Breast epithelium (tissue), 4 donors: ENCODE results near the gene BHMT. TPM values are rescaled to one million over a fixed set of nuclear protein-coding genes. Genes with fewer than 3 reads are reported as not detected.
"Not testable (repeated sequence)": the region's sequence is repeated elsewhere in the genome, so short reads cannot be mapped to it uniquely, and the experiment has no call there.

ENCODE experiments used
- DNase-seq, 2 donors: peaks; one replicate each; pipeline ENCODE4 v3.0.0-alpha.2; 2019; ENCODE audit warnings: low spot score in 2 of 2
- H3K27ac ChIP-seq, 2 donors: fragments of 200-600 bp; sonication (generic) in 1 of 2; one replicate each; pipeline ENCODE4 v1.5.1; 2016 to 2019; ENCODE audit warnings: mild to moderate bottlenecking in 1 of 2
- H3K27me3 ChIP-seq, 2 donors: fragments of 200-600 bp; sonication (generic) in 1 of 2; one replicate each; pipeline versions ENCODE4 v1.5.1 to v1.6.0; 2017 to 2019; ENCODE audit warnings: control low read depth in 1 of 2, mild to moderate bottlenecking in 1 of 2
- H3K36me3 ChIP-seq: fragments of 200-600 bp; one replicate; pipeline ENCODE4 v1.5.1; 2019
- H3K4me1 ChIP-seq, 2 donors: fragments of 200-600 bp; sonication (generic); one replicate each; pipeline ENCODE4 v1.5.1; 2016 to 2019; ENCODE audit warnings: control low read depth in 1 of 2
- H3K4me3 ChIP-seq, 3 donors: fragments of 200-600 bp; sonication (generic); 1 replicate in 2 of 3; 2 replicates in 1 of 3; pipeline ENCODE4 v1.5.1; 2016 to 2019; ENCODE audit warnings: mild to moderate bottlenecking in 3 of 3, moderate library complexity in 2 of 3
- H3K9me3 ChIP-seq, 2 donors: fragments of 200-600 bp; sonication (generic) in 1 of 2; one replicate each; pipeline ENCODE4 v1.5.1; 2016 to 2019; ENCODE audit warnings: control low read depth in 1 of 2
- CTCF ChIP-seq, 3 donors: fragments of 450-650 bp; IDR thresholded peaks; one replicate each; pipeline ENCODE4 v1.5.1; 2016 to 2017; ENCODE audit warnings: antibody characterized with exemption in 3 of 3, mild to moderate bottlenecking in 3 of 3, moderate library complexity in 3 of 3
- POLR2A ChIP-seq: fragments of 450-650 bp; IDR thresholded peaks from one replicate; pipeline ENCODE4 v1.6.1; 2016; ENCODE audit warnings: antibody characterized with exemption, mild to moderate bottlenecking, moderate library complexity
- POLR2AphosphoS5 ChIP-seq, 3 donors: sonication (generic); formaldehyde crosslinking; IDR thresholded peaks; one replicate each; pipeline ENCODE4 v1.6.1; 2017; ENCODE audit warnings: antibody characterized with exemption in 3 of 3
- intact Hi-C: fragments of 100-400 bp; cut with DNase I; formaldehyde crosslinking; loops from one replicate; pipeline ENCODE4 v1.15.1; 2023; ENCODE audit warnings: low total_unique reads
- total RNA-seq, 3 donors: library from RNA; depleted of rRNA; stranded (reverse); fragments of >200 nt; gene quantifications; one replicate each; pipeline ENCODE4 v1.1.0, GENCODE V29; 2016

The BHMT gene
- total RNA-seq, 3 donors from 2014 or later: 0.98 to 1.8 TPM; not detected in 1

GRCh38 chr5:79149433-79149832 lies 37.8 kb downstream of the BHMT start:
- H3K27ac ChIP-seq: no peak overlapping the region
- no peaks in the 10 kb centered on the region for H3K9me3 ChIP-seq
- H3K4me3 ChIP-seq: no peak overlapping the region
- H3K4me1 ChIP-seq: no peaks in the 10 kb centered on the region
- no peak for TF ChIP-seq CTCF (IDR thresholded peaks at IDR 0.05)
- no peak for TF ChIP-seq POLR2AphosphoS5 (IDR thresholded peaks at IDR 0.05)
- TF ChIP-seq POLR2A: no peak
- DNase-seq: no peak
- H3K36me3 ChIP-seq: no peaks in the 10 kb centered on the region
- H3K27me3 ChIP-seq: no peaks in the 10 kb centered on the region
- intact Hi-C loops: no loop called here

DNA sequence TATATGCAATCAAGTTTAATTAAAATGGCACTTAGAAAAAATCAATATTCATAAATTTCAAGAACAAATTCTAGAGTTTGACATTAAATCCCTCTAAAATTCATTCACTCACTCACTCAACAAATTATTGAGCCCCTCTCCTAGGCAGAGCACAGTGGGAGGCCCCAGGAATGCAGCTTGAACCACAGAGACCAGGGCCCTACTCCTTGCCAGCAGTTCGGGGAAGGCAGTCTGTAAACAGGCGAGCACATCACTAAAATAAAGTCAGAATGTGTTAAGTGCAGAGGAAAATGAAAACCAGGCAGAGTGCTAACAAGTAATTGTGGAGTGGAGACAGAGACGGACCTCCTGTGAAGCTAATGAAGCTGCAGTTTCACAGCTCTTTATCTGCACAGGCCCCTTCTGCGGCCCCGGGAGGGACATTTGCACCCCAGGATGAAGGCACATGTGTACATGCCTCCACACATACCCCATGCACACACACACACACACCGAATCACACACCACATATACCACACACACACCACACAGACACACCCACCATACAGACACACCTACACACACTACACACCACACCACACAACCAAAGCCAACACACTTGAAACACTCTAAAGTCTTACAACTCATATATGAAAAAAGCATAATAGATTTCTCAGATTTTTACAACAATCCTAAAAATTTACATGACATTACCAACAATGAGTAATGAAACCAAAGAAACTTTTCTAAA lies 40.5 kb downstream of the BHMT start:
- H3K27ac ChIP-seq: no peak overlapping the region
- no peaks in the 10 kb centered on the region for H3K27me3 ChIP-seq
- intact Hi-C loops: no loop called here
- no peak for DNase-seq
- H3K36me3 ChIP-seq: no peaks in the 10 kb centered on the region
- H3K9me3 ChIP-seq: no peaks in the 10 kb centered on the region
- no peak for TF ChIP-seq CTCF (IDR thresholded peaks at IDR 0.05)
- TF ChIP-seq POLR2AphosphoS5 (IDR thresholded peaks at IDR 0.05): no peak
- TF ChIP-seq POLR2A: no peak
- H3K4me1 ChIP-seq: no peaks in the 10 kb centered on the region
- no peak overlapping the region for H3K4me3 ChIP-seq

DNA sequence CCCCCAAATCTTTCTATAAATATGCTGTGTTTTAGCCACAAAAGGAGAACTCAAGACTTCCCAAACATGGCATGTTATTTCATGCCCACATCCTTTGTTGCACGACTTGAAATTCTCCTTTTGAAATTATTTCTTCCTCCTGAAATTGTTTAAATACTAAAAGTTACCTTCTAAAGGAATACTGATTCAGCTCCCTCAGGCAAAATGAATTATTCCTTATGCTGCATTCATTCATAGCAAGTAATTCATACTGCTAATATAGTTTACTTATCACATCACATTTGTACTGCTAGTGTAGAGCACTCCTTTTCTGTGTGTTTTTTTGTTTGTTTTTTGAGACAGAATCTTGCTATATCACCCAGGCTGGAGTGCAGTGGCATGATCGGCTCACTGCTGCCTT lies 45.7 kb downstream of the BHMT start:
- no peak overlapping the region for H3K27ac ChIP-seq
- no peak overlapping the region for H3K4me3 ChIP-seq
- TF ChIP-seq POLR2AphosphoS5 (IDR thresholded peaks at IDR 0.05): no peak
- TF ChIP-seq CTCF (IDR thresholded peaks at IDR 0.05): no peak
- no peak for TF ChIP-seq POLR2A
- H3K27me3 ChIP-seq: no peaks in the 10 kb centered on the region
- no peaks in the 10 kb centered on the region for H3K36me3 ChIP-seq
- no peaks in the 10 kb centered on the region for H3K9me3 ChIP-seq
- intact Hi-C loops: no loop called here
- no peak for DNase-seq
- H3K4me1 ChIP-seq: no peaks in the 10 kb centered on the region

- H3K4me1 ChIP-seq, H3K27ac ChIP-seq, H3K9me3 ChIP-seq, H3K4me3 ChIP-seq, H3K36me3 ChIP-seq, intact Hi-C loops, H3K27me3 ChIP-seq, DNase-seq: not testable (repeated sequence)
Observed at GRCh38 chr5:79161647-79162046, 50.0 kb downstream of the BHMT start.

DNA sequence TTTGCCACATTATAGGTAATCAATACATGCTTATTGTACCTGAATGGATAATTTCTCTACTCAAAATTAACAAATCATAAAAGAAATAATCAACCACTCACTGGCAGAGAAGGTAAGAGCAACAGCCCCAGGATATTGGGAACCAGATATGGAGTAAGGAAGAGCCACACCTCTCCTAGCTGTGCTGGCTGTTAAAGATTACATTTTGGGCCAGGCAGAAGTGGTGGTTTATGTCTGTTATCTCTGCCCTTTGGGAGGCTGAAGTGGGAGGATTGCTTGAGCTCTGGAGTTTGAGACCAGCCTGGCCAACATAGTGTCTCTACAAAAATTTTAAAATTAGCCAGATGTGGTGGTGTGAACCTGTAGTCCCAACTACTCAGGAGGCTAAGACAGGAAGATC lies 56.4 kb downstream of the BHMT start:
- Histone ChIP-seq H3K27ac (no peak overlapping the region), H3K9me3 (no peaks in the 10 kb centered on the region), H3K4me1 (no peaks in the 10 kb centered on the region), H3K27me3 (no peaks in the 10 kb centered on the region), H3K4me3 (no peak overlapping the region), H3K36me3 (no peaks in the 10 kb centered on the region)
- DNase-seq: no peak
- TF ChIP-seq CTCF (IDR thresholded peaks at IDR 0.05) (no peak), POLR2A (no peak), POLR2AphosphoS5 (IDR thresholded peaks at IDR 0.05) (no peak)
- intact Hi-C loops: no loop called here

- Histone ChIP-seq H3K4me1 (no peaks in the 10 kb centered on the region), H3K36me3 (no peaks in the 10 kb centered on the region), H3K9me3 (no peaks in the 10 kb centered on the region), H3K27me3 (no peaks in the 10 kb centered on the region), H3K4me3 (no peak overlapping the region), H3K27ac (no peak overlapping the region)
- no peak for DNase-seq
- TF ChIP-seq CTCF (IDR thresholded peaks at IDR 0.05) (no peak), POLR2A (no peak), POLR2AphosphoS5 (IDR thresholded peaks at IDR 0.05) (no peak)
- intact Hi-C loops: no loop called here
Observed at GRCh38 chr5:79170661-79171060, 59.1 kb downstream of the BHMT start.
